Activated B cell treated with CpG ODN at 0.5 μM for 24 hours (primary cell): Measurements from ENCODE around the gene NR6A1. TPM values are rescaled to one million over a fixed set of nuclear protein-coding genes. Genes with fewer than 3 reads are reported as not detected.

Experiments used
- ATAC-seq: fragments of 200-7000 bp; cut with Tn5 transposase; one replicate; pipeline ENCODE4 v1.10.0; 2021; ENCODE audit warnings: low read depth, mild to moderate bottlenecking, moderate library complexity
- CTCF ChIA-PET: fragments of 350-600 bp; sonication (Branson Sonifier 250); formaldehyde crosslinking; loops from one replicate; lab custom pipeline; 2021; ENCODE audit warnings: antibody characterized with exemption; lab: Charles Lee
- POLR2A ChIA-PET: fragments of 350-600 bp; sonication (Branson Sonifier 250); formaldehyde crosslinking; loops from one replicate; lab custom pipeline; 2021; ENCODE audit warnings: antibody characterized with exemption; lab: Charles Lee
- DNase-seq: peaks from one replicate; pipeline ENCODE4 v3.0.0; 2022
- H3K27ac Mint-ChIP-seq: one replicate; pipeline ENCODE4 v1.8.0; 2020; ENCODE audit warnings: mixed read lengths
- H3K27me3 Mint-ChIP-seq: one replicate; pipeline ENCODE4 v1.8.0; 2021; ENCODE audit warnings: mixed read lengths
- H3K36me3 Mint-ChIP-seq: one replicate; pipeline ENCODE4 v1.8.0; 2021; ENCODE audit warnings: low read depth, mixed read lengths
- H3K4me1 Mint-ChIP-seq: one replicate; pipeline ENCODE4 v1.8.0; 2021; ENCODE audit warnings: mixed read lengths
- H3K4me3 Mint-ChIP-seq: one replicate; pipeline ENCODE4 v1.8.0; 2020; ENCODE audit warnings: mild to moderate bottlenecking, mixed read lengths
- H3K9me3 Mint-ChIP-seq: one replicate; pipeline ENCODE4 v1.8.0; 2020; ENCODE audit warnings: mixed read lengths
- CTCF ChIP-seq: fragments of 200-600 bp; IDR thresholded peaks from one replicate; pipeline ENCODE4 v1.8.0; 2022; ENCODE audit warnings: antibody characterized with exemption, mild to moderate bottlenecking
- intact Hi-C: fragments of 100-400 bp; cut with micrococcal nuclease; formaldehyde crosslinking; loops from one replicate; pipeline ENCODE4 v1.15.1; 2024
- total RNA-seq: library from RNA; stranded (reverse); gene quantifications from 2 replicates; pipeline ENCODE4 v1.2.3, GENCODE V29; 2022

Gene NR6A1
- total RNA-seq, 1 donor from 2014 or later: 3.1 TPM

GRCh38 chr9:124551472-124552272, 219.4 kb downstream of the NR6A1 start:
- Mint-ChIP-seq H3K9me3 (no peaks in the 10 kb centered on the region), H3K27me3 (no peaks in the 10 kb centered on the region), H3K4me1 (no peaks in the 10 kb centered on the region), H3K4me3 (no peak overlapping the region), H3K27ac (no peak overlapping the region), H3K36me3 (no peaks in the 10 kb centered on the region)
- no peak for DNase-seq
- ChIA-PET CTCF (no interaction called here), POLR2A (no interaction called here)
- intact Hi-C loops: no loop called here
- no peak for ATAC-seq
- no peak for TF ChIP-seq CTCF

GRCh38 chr9:124550072-124550471, 221.0 kb downstream of the NR6A1 start:
- TF ChIP-seq CTCF: no peak
- CTCF ChIA-PET: no interaction called here
- intact Hi-C loops: no loop called here
- ATAC-seq (no peak), DNase-seq (no peak)
- H3K27ac Mint-ChIP-seq: no peak overlapping the region
- H3K36me3 Mint-ChIP-seq: no peaks in the 10 kb centered on the region
- H3K4me1 Mint-ChIP-seq: no peaks in the 10 kb centered on the region
- no peak overlapping the region for H3K4me3 Mint-ChIP-seq
- H3K9me3 Mint-ChIP-seq: no peaks in the 10 kb centered on the region
- POLR2A ChIA-PET: interaction anchor here (0.7 kb wide), 1 partner anchor 671 kb away, joined by 8 read pairs; no protein-coding TSS in a partner anchor
- no peaks in the 10 kb centered on the region for H3K27me3 Mint-ChIP-seq

- no peak for DNase-seq
- no peak overlapping the region for H3K4me3 Mint-ChIP-seq
- no peak overlapping the region for H3K27ac Mint-ChIP-seq
- ChIA-PET CTCF (no interaction called here), POLR2A (no interaction called here)
- no peak for ATAC-seq
- H3K27me3 Mint-ChIP-seq: no peaks in the 10 kb centered on the region
- intact Hi-C loops: no loop called here
- H3K36me3 Mint-ChIP-seq: no peaks in the 10 kb centered on the region
- no peak for TF ChIP-seq CTCF
- H3K4me1 Mint-ChIP-seq: no peaks in the 10 kb centered on the region
- no peaks in the 10 kb centered on the region for H3K9me3 Mint-ChIP-seq
These were observed 222.1 kb downstream of the NR6A1 start for GRCh38 chr9:124549016-124549415.

- Mint-ChIP-seq H3K27ac (no peak overlapping the region), H3K4me3 (no peak overlapping the region), H3K27me3 (no peaks in the 10 kb centered on the region), H3K4me1 (no peaks in the 10 kb centered on the region), H3K36me3 (no peaks in the 10 kb centered on the region), H3K9me3 (no peaks in the 10 kb centered on the region)
- intact Hi-C loops: no loop called here
- ChIA-PET POLR2A (no interaction called here), CTCF (no interaction called here)
- no peak for TF ChIP-seq CTCF
- no peak for DNase-seq
- ATAC-seq: no peak
These were observed 226.6 kb downstream of the NR6A1 start for GRCh38 chr9:124544535-124544934.

GRCh38 chr9:124541824-124542223, 229.3 kb downstream of the NR6A1 start:
- POLR2A ChIA-PET: no interaction called here
- no peak for TF ChIP-seq CTCF
- DNase-seq (no peak), ATAC-seq (no peak)
- H3K9me3 Mint-ChIP-seq: no peaks in the 10 kb centered on the region
- no peak overlapping the region for H3K27ac Mint-ChIP-seq
- no peak overlapping the region for H3K4me3 Mint-ChIP-seq
- H3K36me3 Mint-ChIP-seq: no peaks in the 10 kb centered on the region
- H3K27me3 Mint-ChIP-seq: no peaks in the 10 kb centered on the region
- CTCF ChIA-PET: no interaction called here
- H3K4me1 Mint-ChIP-seq: no peaks in the 10 kb centered on the region
- intact Hi-C loops: no loop called here
